Naive B cell (primary cell): ENCODE data around the gene HOXA7. TPM values are rescaled to one million over a fixed set of nuclear protein-coding genes. Genes with fewer than 3 reads are reported as not detected.

Experiments used
- ATAC-seq, 2 donors: fragments of 150-1000 bp; cut with Tn5 transposase; 2 replicates each; pipeline ENCODE4 v1.10.0; 2021; ENCODE audit warnings: low read depth in 2 of 2, mild to moderate bottlenecking in 2 of 2, moderate library complexity in 2 of 2
- DNase-seq: peaks from one replicate; pipeline ENCODE4 v3.0.0; 2022
- H3K27ac Mint-ChIP-seq, 6 donors: one replicate each; pipeline ENCODE4 v1.8.0; 2020 to 2022; ENCODE audit warnings: mild to moderate bottlenecking in 6 of 6, mixed read lengths in 6 of 6, moderate library complexity in 5 of 6, inconsistent platforms in 2 of 6
- H3K27me3 Mint-ChIP-seq, 3 donors: one replicate each; pipeline ENCODE4 v1.8.0; 2021 to 2022; ENCODE audit warnings: mixed read lengths in 3 of 3, mild to moderate bottlenecking in 1 of 3
- H3K36me3 Mint-ChIP-seq, 2 donors: one replicate each; pipeline ENCODE4 v1.8.0; 2020 to 2022; ENCODE audit warnings: mixed read lengths in 2 of 2, inconsistent platforms in 1 of 2, mild to moderate bottlenecking in 1 of 2
- H3K4me1 Mint-ChIP-seq, 3 donors: one replicate each; pipeline ENCODE4 v1.8.0; 2020 to 2022; ENCODE audit warnings: mixed read lengths in 3 of 3, inconsistent platforms in 1 of 3, mild to moderate bottlenecking in 1 of 3, moderate library complexity in 1 of 3
- H3K4me3 Mint-ChIP-seq, 8 donors: one replicate each; pipeline ENCODE4 v1.8.0; 2020 to 2022; ENCODE audit warnings: mild to moderate bottlenecking in 8 of 8, mixed read lengths in 8 of 8, moderate library complexity in 8 of 8, inconsistent platforms in 2 of 8
- H3K9me3 Mint-ChIP-seq, 7 donors: one replicate each; pipeline ENCODE4 v1.8.0; 2020 to 2022; ENCODE audit warnings: mixed read lengths in 7 of 7, mild to moderate bottlenecking in 5 of 7, inconsistent platforms in 2 of 7, moderate library complexity in 1 of 7
- polyA plus RNA-seq, 6 donors: library from polyadenylated mRNA; unstranded; fragments of 300-500 nt; fragmentation: Illumina TruSeq; gene quantifications; one replicate each; pipeline ENCODE4 v1.2.3, GENCODE V29; 2021; ENCODE audit warnings: low read depth in 6 of 6

HOXA7 gene
- polyA plus RNA-seq, 6 donors from 2014 or later = not detected

- H3K36me3 Mint-ChIP-seq = peaks cover 0 to 2% of the 10 kb centered on the region in 2 donors
- peaks cover 0 to 6% (median 2%) of the 10 kb centered on the region in 7 donors for H3K9me3 Mint-ChIP-seq
- H3K27ac Mint-ChIP-seq = no peak overlapping the region
- H3K4me1 Mint-ChIP-seq = peaks cover 0 to 7% (median 7%) of the 10 kb centered on the region in 3 donors
- peaks cover 50 to 78% (median 66%) of the 10 kb centered on the region in 3 donors for H3K27me3 Mint-ChIP-seq
- ATAC-seq (no peak), DNase-seq (no peak)
- H3K4me3 Mint-ChIP-seq = peak overlapping the region in 1 of 8 donors; percentile 42
Measured at GRCh38 chr7:27141137-27141922, 15.1 kb downstream of the HOXA7 start.

- H3K27me3 Mint-ChIP-seq = peaks cover 52 to 77% (median 66%) of the 10 kb centered on the region in 3 donors
- no peak overlapping the region for H3K4me3 Mint-ChIP-seq
- peaks cover 0 to 7% (median 7%) of the 10 kb centered on the region in 3 donors for H3K4me1 Mint-ChIP-seq
- no peaks in the 10 kb centered on the region for H3K36me3 Mint-ChIP-seq
- H3K27ac Mint-ChIP-seq = no peak overlapping the region
- H3K9me3 Mint-ChIP-seq = peaks cover 0 to 6% (median 0%) of the 10 kb centered on the region in 7 donors
- ATAC-seq (no peak), DNase-seq (no peak)
Measured at GRCh38 chr7:27140126-27140857, 16.2 kb downstream of the HOXA7 start.

GRCh38 chr7:27139334-27140125, 16.9 kb downstream of the HOXA7 start:
- no peak for ATAC-seq
- H3K27ac Mint-ChIP-seq = no peak overlapping the region
- H3K4me1 Mint-ChIP-seq = peaks cover 0 to 7% (median 7%) of the 10 kb centered on the region in 3 donors
- no peak for DNase-seq
- peaks cover 0 to 4% (median 0%) of the 10 kb centered on the region in 7 donors for H3K9me3 Mint-ChIP-seq
- peaks cover 59 to 77% (median 67%) of the 10 kb centered on the region in 3 donors for H3K27me3 Mint-ChIP-seq
- no peak overlapping the region for H3K4me3 Mint-ChIP-seq
- no peaks in the 10 kb centered on the region for H3K36me3 Mint-ChIP-seq

DNA sequence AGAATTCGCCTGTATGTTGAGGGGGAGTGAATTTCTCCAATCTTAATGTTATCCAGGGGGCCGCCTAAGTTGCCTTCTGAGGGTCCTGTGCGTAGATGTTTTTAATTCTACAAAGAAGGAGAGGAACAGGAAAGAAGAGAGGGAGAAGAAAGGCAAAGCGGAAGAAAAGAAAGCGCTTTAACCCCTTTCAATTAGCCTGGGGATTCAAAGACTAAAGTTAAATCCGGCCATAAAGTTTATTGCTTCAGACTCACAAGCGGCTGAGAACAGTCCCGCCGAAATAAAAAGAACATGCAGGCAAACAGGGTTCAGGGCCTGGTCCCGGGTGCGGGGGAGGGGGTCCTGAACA, 17.5 kb downstream of the HOXA7 start:
- Mint-ChIP-seq H3K36me3 (no peaks in the 10 kb centered on the region), H3K4me3 (no peak overlapping the region), H3K27me3 (peaks cover 58 to 78% (median 73%) of the 10 kb centered on the region in 3 donors), H3K4me1 (peaks cover 0 to 7% (median 7%) of the 10 kb centered on the region in 3 donors), H3K9me3 (peaks cover 0 to 4% (median 0%) of the 10 kb centered on the region in 7 donors), H3K27ac (no peak overlapping the region)
- ATAC-seq (no peak), DNase-seq (no peak)

DNA sequence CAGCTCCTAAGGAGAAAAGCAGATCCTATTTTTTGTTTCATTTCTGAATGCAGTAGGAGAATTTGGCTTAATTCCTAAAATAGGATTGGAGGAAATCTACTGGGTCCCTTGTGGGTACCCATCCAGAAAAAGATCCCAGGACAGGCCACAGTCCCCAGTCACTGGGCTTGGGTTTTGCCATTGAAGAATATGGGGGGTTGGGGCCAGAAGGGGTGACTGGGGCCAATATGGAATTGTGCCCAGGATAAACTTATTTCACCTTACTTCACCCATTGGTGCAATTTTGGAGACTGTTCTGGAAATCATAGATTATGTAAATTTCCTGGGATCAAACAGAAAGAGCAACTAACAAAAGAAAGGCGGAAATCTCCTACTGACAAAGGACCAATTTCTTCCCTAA, 18.0 kb downstream of the HOXA7 start:
- ATAC-seq = no peak
- peaks cover 59 to 83% (median 78%) of the 10 kb centered on the region in 3 donors for H3K27me3 Mint-ChIP-seq

DNA sequence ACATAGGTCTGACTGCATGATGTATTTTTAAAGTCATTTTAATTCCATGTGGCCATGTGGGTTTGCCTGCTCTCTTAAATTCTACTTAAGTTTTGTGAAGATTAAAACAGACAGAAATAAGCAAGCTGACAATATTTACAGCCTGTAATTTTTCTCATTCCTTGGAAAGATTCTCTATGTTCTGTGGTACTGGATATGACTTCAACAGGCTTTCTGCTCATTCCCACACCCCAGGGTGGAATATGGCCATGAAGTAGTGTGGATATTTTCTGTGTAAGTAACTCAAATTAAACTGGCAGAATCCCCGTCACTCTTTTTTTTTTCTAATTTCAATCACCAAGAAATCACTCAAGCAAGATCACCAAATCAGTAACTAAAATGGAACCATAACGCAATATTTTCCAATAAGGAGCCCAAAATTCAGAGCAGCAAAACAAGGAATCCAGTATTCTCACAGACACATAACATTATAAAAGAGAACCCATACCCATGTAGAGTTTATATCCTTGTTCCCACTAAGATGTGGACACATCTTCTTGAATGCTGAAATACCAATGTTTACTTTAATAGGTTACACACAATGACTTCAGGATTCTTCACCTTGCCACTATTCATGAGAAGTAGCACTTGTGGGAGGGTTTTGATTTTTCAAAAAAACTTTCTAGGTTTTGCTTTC, 18.7 kb downstream of the HOXA7 start:
- ATAC-seq (no peak), DNase-seq (no peak)
- no peak overlapping the region for H3K27ac Mint-ChIP-seq
- H3K27me3 Mint-ChIP-seq = peaks cover 62 to 87% (median 81%) of the 10 kb centered on the region in 3 donors
- peaks cover 0 to 4% (median 0%) of the 10 kb centered on the region in 7 donors for H3K9me3 Mint-ChIP-seq
- H3K36me3 Mint-ChIP-seq = no peaks in the 10 kb centered on the region
- H3K4me3 Mint-ChIP-seq = no peak overlapping the region
- peaks cover 0 to 5% (median 4%) of the 10 kb centered on the region in 3 donors for H3K4me1 Mint-ChIP-seq

More for the DNA sequence above, 18.0 kb downstream of the HOXA7 start:
- peak overlapping the region in 1 of 8 donors; percentile 70 for H3K4me3 Mint-ChIP-seq
- H3K9me3 Mint-ChIP-seq = peaks cover 0 to 4% (median 0%) of the 10 kb centered on the region in 7 donors
- no peak for DNase-seq
- H3K27ac Mint-ChIP-seq = no peak overlapping the region
- H3K36me3 Mint-ChIP-seq = no peaks in the 10 kb centered on the region
- H3K4me1 Mint-ChIP-seq = peaks cover 0 to 7% (median 7%) of the 10 kb centered on the region in 3 donors

DNA sequence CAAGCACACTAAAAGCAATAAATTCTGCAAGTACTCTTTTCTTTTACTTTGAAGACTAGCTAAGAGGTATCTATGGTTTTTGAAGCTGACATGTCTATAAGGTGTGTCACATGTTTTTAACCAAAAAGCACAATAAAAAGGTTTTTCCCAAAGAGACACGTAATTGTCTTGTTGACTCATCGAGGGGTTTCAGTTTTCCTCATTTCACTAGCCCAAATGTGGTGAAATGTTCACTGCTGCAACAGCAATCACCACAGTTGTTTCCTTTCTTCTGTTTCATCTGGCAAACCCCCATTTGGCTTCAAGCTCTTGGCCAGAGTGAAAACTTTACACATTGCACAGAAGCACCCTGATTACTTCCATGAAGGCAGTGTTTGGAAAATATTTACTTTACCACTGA, 22.1 kb downstream of the HOXA7 start:
- no peak for ATAC-seq
- H3K4me1 Mint-ChIP-seq = no peaks in the 10 kb centered on the region
- H3K27ac Mint-ChIP-seq = no peak overlapping the region
- no peak for DNase-seq
- no peaks in the 10 kb centered on the region for H3K9me3 Mint-ChIP-seq
- H3K27me3 Mint-ChIP-seq = peaks cover 47 to 77% (median 72%) of the 10 kb centered on the region in 3 donors
- no peak overlapping the region for H3K4me3 Mint-ChIP-seq
- no peaks in the 10 kb centered on the region for H3K36me3 Mint-ChIP-seq

DNA sequence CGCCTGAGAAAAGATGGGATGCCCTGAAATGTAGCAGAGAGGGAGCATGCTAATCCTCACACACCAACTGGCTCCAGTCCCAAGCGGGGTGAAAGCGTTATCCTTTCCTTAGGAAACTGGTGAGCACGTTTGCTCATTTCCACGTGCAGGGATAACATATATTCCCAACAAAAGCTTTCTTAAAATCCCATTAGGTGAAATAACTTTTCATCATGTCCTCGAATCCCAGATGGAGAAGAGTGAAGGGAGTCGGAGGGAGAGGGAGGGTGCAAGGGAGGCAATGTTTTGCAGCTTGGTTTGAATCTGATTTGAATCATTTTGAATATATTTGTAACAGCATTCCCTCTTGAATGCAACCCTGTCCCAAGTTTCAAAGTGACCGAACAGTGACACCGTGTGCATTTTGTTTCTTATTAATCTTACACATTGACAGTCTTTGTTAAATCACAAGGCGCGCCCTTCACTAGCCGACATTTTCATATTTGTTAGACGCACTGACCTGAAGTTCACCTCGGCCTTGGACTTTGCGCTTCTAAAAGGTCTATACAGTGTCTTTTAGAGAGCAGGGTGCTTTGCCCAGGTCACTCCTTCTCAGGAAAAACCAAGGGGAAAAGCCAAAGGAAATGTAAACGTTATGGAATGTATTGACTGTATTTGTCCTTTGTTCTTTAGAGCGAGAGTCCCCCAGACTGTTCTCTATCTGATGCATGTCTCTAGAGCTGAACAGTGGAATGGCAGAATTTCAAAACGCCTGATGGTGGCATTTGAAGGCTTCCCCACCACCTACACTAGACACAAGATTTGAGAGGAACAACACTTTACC, 22.9 kb downstream of the HOXA7 start:
- H3K4me3 Mint-ChIP-seq = no peak overlapping the region
- H3K36me3 Mint-ChIP-seq = no peaks in the 10 kb centered on the region
- H3K9me3 Mint-ChIP-seq = peaks cover 0 to 3% (median 0%) of the 10 kb centered on the region in 7 donors
- peaks cover 52 to 79% (median 75%) of the 10 kb centered on the region in 3 donors for H3K27me3 Mint-ChIP-seq
- ATAC-seq = no peak
- H3K27ac Mint-ChIP-seq = no peak overlapping the region
- no peak for DNase-seq
- no peaks in the 10 kb centered on the region for H3K4me1 Mint-ChIP-seq

DNA sequence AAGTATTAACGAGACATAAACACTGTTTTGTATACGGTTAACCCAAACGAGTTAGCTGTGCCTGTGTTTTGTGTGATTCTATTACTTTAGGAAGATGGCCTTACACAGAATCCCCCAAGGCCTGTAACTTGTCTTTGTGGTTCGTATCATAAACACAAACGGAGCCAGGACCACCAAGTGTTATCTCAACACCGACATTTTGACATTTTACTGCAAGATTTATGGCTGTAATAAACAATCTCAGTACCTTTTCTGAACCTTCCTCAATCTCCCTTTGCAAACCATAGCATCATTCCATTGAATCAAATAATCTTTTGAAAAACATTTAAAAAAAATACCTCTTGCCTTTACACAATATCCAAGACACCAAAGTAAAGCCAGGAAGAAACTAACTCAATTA, 23.5 kb downstream of the HOXA7 start:
- H3K27me3 Mint-ChIP-seq = peaks cover 53 to 81% (median 76%) of the 10 kb centered on the region in 3 donors
- ATAC-seq = no peak

DNA sequence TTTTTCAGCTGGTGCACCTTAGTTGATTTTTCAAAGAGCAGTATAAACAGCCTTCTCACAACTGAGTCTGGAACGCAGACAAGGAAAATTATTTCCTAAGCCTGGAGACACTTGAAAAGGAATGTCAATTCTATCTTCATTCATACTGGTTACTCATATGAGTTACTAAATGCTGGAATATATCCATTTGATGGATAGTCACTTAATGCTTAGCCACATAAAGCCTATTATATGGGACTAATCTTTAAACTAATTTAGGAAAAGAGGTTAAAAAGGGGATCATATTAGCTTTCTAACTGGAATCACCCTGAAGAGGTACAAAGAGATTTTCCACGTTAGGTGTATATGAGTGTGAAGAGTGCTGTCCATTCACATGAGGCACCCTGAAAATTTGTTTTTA, 24.3 kb downstream of the HOXA7 start:
- H3K4me3 Mint-ChIP-seq = peak overlapping the region in 2 of 8 donors; percentile 15 to 42
- H3K27me3 Mint-ChIP-seq = peaks cover 47 to 81% (median 76%) of the 10 kb centered on the region in 3 donors
- ATAC-seq = no peak
- no peak overlapping the region for H3K27ac Mint-ChIP-seq
- H3K4me1 Mint-ChIP-seq = no peaks in the 10 kb centered on the region
- peaks cover 0 to 3% (median 0%) of the 10 kb centered on the region in 7 donors for H3K9me3 Mint-ChIP-seq
- no peaks in the 10 kb centered on the region for H3K36me3 Mint-ChIP-seq
- no peak for DNase-seq

More for the DNA sequence above, 23.5 kb downstream of the HOXA7 start:
- Mint-ChIP-seq H3K36me3 (no peaks in the 10 kb centered on the region), H3K27ac (no peak overlapping the region), H3K4me1 (no peaks in the 10 kb centered on the region), H3K9me3 (peaks cover 0 to 3% (median 0%) of the 10 kb centered on the region in 7 donors), H3K4me3 (peak overlapping the region in 1 of 8 donors; percentile 9)
- DNase-seq = no peak

GRCh38 chr7:27131390-27131819, 25.1 kb downstream of the HOXA7 start:
- no peak overlapping the region for H3K27ac Mint-ChIP-seq
- peak in 1 of 2 donors; percentile 11 for ATAC-seq
- no peaks in the 10 kb centered on the region for H3K4me1 Mint-ChIP-seq
- DNase-seq = no peak
- H3K9me3 Mint-ChIP-seq = peaks cover 0 to 3% (median 0%) of the 10 kb centered on the region in 7 donors
- H3K27me3 Mint-ChIP-seq = peaks cover 44 to 81% (median 78%) of the 10 kb centered on the region in 3 donors
- H3K4me3 Mint-ChIP-seq = peak overlapping the region; percentile 54 to 91 (median 78)
- H3K36me3 Mint-ChIP-seq = no peaks in the 10 kb centered on the region
